ENCODE data around the gene GP2.

GP2 gene

GRCh38 chr16:20344611-20345010 lies 17.3 kb upstream of the GP2 start:
- H3K18ac ChIP-seq (ENCODE audit: low read depth in 1 of 2, low read length in 2 of 2), result no peak overlapping the region
- H3K9ac ChIP-seq (ENCODE audit: low read length), result no peak overlapping the region
- H3K27me3 ChIP-seq (ENCODE audit: control insufficient read depth in 1 of 2, insufficient read depth in 1 of 2, low read length in 2 of 2), result peaks cover 0 to 7% of the 10 kb centered on the region in 2 experiments
- no peak overlapping the region for H3K14ac ChIP-seq (ENCODE audit: low read length in 2 of 2)
- H3K23ac ChIP-seq (ENCODE audit: low read length in 2 of 2), result no peak overlapping the region
- H2AFZ ChIP-seq (ENCODE audit: low read depth, low read length), result no peak overlapping the region
- H3K4ac ChIP-seq (ENCODE audit: low read depth in 1 of 2, low read length in 2 of 2), result no peak overlapping the region
- 83% methylated on average over 5 of the region's 5 CpGs for WGBS
- H2BK120ac ChIP-seq (ENCODE audit: low read depth, low read length), result no peak overlapping the region
- no peak for DNase-seq
- no peaks in the 10 kb centered on the region for H3K4me1 ChIP-seq (ENCODE audit: control insufficient read depth, insufficient read depth, low read depth, low read length)
- no peak overlapping the region for H2BK5ac ChIP-seq (ENCODE audit: low read depth, low read length, poor library complexity, severe bottlenecking)
- no peak overlapping the region for H3K4me3 ChIP-seq (ENCODE audit: insufficient read depth in 1 of 2, low read depth in 1 of 2, low read length in 2 of 2)
- no peak overlapping the region for H3K27ac ChIP-seq (ENCODE audit: low read length, poor library complexity, severe bottlenecking)
- H3K4me2 ChIP-seq (ENCODE audit: low read length, poor library complexity, severe bottlenecking), result no peak overlapping the region
- H4K91ac ChIP-seq (ENCODE audit: low read length), result no peak overlapping the region
- no peak overlapping the region for H2AK5ac ChIP-seq (ENCODE audit: low read length, severe bottlenecking)
- H3K36me3 ChIP-seq (ENCODE audit: control insufficient read depth in 1 of 2, insufficient read depth in 2 of 2, low read depth in 1 of 2, low read length in 2 of 2), result no peaks in the 10 kb centered on the region
- no peak overlapping the region for H2BK15ac ChIP-seq (ENCODE audit: low read depth, poor library complexity, severe bottlenecking)
- H3K79me1 ChIP-seq (replicated peaks; ENCODE audit: low read length, poor library complexity, severe bottlenecking), result no peaks in the 10 kb centered on the region
- no peaks in the 10 kb centered on the region for H3K9me3 ChIP-seq (ENCODE audit: control insufficient read depth, low read length)
- H2BK12ac ChIP-seq (ENCODE audit: low read length in 2 of 2), result no peak overlapping the region
- H4K8ac ChIP-seq (ENCODE audit: low read length), result no peak overlapping the region

GRCh38 chr16:20339744-20340143 lies 12.4 kb upstream of the GP2 start:
- Histone ChIP-seq H3K36me3 (ENCODE audit: control insufficient read depth in 1 of 2, insufficient read depth in 2 of 2, low read depth in 1 of 2, low read length in 2 of 2) (no peaks in the 10 kb centered on the region), H3K4me2 (ENCODE audit: low read length, poor library complexity, severe bottlenecking) (no peak overlapping the region), H4K91ac (ENCODE audit: low read length) (no peak overlapping the region), H3K14ac (ENCODE audit: low read length in 2 of 2) (no peak overlapping the region), H4K8ac (ENCODE audit: low read length) (no peak overlapping the region), H3K4me3 (ENCODE audit: insufficient read depth in 1 of 2, low read depth in 1 of 2, low read length in 2 of 2) (no peak overlapping the region), H3K23ac (ENCODE audit: low read length in 2 of 2) (no peak overlapping the region), H3K27ac (ENCODE audit: low read length, poor library complexity, severe bottlenecking) (no peak overlapping the region), H2BK15ac (ENCODE audit: low read depth, poor library complexity, severe bottlenecking) (no peak overlapping the region), H3K9me3 (ENCODE audit: control insufficient read depth, low read length) (no peaks in the 10 kb centered on the region), H3K27me3 (ENCODE audit: control insufficient read depth in 1 of 2, insufficient read depth in 1 of 2, low read length in 2 of 2) (peaks cover 0 to 13% of the 10 kb centered on the region in 2 experiments), H3K79me1 (replicated peaks; ENCODE audit: low read length, poor library complexity, severe bottlenecking) (no peaks in the 10 kb centered on the region), H2BK12ac (ENCODE audit: low read length in 2 of 2) (no peak overlapping the region), H2BK120ac (ENCODE audit: low read depth, low read length) (no peak overlapping the region), H3K18ac (ENCODE audit: low read depth in 1 of 2, low read length in 2 of 2) (no peak overlapping the region), H3K9ac (ENCODE audit: low read length) (no peak overlapping the region), H2AFZ (ENCODE audit: low read depth, low read length) (no peak overlapping the region), H3K4ac (ENCODE audit: low read depth in 1 of 2, low read length in 2 of 2) (no peak overlapping the region), H2BK5ac (ENCODE audit: low read depth, low read length, poor library complexity, severe bottlenecking) (no peak overlapping the region), H2AK5ac (ENCODE audit: low read length, severe bottlenecking) (no peak overlapping the region), H3K4me1 (ENCODE audit: control insufficient read depth, insufficient read depth, low read depth, low read length) (no peaks in the 10 kb centered on the region)
- DNase-seq, result no peak
- WGBS, result 83% methylated on average over 3 of the region's 3 CpGs

DNA sequence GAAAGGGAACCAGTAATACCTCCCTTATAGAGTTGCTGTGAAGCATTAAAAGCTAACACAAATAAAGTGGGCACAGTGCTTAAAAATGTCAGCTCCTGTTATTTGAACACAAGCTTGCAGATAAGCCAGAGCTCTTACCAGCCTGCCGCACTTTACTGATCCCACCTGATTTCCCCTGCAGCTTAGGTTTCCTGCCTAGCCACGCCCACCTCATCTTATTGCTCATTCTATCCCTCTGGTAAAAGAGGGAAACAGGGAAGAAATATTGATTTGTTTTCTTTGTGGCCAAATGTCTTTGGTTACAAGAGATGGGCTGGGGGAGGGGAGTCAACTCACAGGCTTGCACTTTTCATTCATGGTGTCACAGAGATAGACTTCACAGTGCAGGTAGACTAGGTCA lies 9.6 kb upstream of the GP2 start:
- no peaks in the 10 kb centered on the region for H3K36me3 ChIP-seq (ENCODE audit: control insufficient read depth in 1 of 2, insufficient read depth in 2 of 2, low read depth in 1 of 2, low read length in 2 of 2)
- H2AFZ ChIP-seq (ENCODE audit: low read depth, low read length), result no peak overlapping the region
- H3K27me3 ChIP-seq (ENCODE audit: control insufficient read depth in 1 of 2, insufficient read depth in 1 of 2, low read length in 2 of 2), result peaks cover 0 to 13% of the 10 kb centered on the region in 2 experiments
- no peak overlapping the region for H4K8ac ChIP-seq (ENCODE audit: low read length)
- H3K9me3 ChIP-seq (ENCODE audit: control insufficient read depth, low read length), result no peaks in the 10 kb centered on the region
- no peak overlapping the region for H3K27ac ChIP-seq (ENCODE audit: low read length, poor library complexity, severe bottlenecking)
- H2BK15ac ChIP-seq (ENCODE audit: low read depth, poor library complexity, severe bottlenecking), result no peak overlapping the region
- no peak for DNase-seq
- no peak overlapping the region for H3K4ac ChIP-seq (ENCODE audit: low read depth in 1 of 2, low read length in 2 of 2)
- H3K79me1 ChIP-seq (replicated peaks; ENCODE audit: low read length, poor library complexity, severe bottlenecking), result no peaks in the 10 kb centered on the region
- no peak overlapping the region for H2BK12ac ChIP-seq (ENCODE audit: low read length in 2 of 2)
- H3K4me1 ChIP-seq (ENCODE audit: control insufficient read depth, insufficient read depth, low read depth, low read length), result peaks cover 2% of the 10 kb centered on the region
- H2BK120ac ChIP-seq (ENCODE audit: low read depth, low read length), result no peak overlapping the region
- H3K4me2 ChIP-seq (ENCODE audit: low read length, poor library complexity, severe bottlenecking), result no peak overlapping the region
- H3K23ac ChIP-seq (ENCODE audit: low read length in 2 of 2), result no peak overlapping the region
- no peak overlapping the region for H3K14ac ChIP-seq (ENCODE audit: low read length in 2 of 2)
- no peak overlapping the region for H2AK5ac ChIP-seq (ENCODE audit: low read length, severe bottlenecking)
- no peak overlapping the region for H2BK5ac ChIP-seq (ENCODE audit: low read depth, low read length, poor library complexity, severe bottlenecking)
- H4K91ac ChIP-seq (ENCODE audit: low read length), result no peak overlapping the region
- no peak overlapping the region for H3K18ac ChIP-seq (ENCODE audit: low read depth in 1 of 2, low read length in 2 of 2)
- 20% methylated on average over 1 of the region's 2 CpGs for WGBS
- H3K4me3 ChIP-seq (ENCODE audit: insufficient read depth in 1 of 2, low read depth in 1 of 2, low read length in 2 of 2), result no peak overlapping the region
- no peak overlapping the region for H3K9ac ChIP-seq (ENCODE audit: low read length)

DNA sequence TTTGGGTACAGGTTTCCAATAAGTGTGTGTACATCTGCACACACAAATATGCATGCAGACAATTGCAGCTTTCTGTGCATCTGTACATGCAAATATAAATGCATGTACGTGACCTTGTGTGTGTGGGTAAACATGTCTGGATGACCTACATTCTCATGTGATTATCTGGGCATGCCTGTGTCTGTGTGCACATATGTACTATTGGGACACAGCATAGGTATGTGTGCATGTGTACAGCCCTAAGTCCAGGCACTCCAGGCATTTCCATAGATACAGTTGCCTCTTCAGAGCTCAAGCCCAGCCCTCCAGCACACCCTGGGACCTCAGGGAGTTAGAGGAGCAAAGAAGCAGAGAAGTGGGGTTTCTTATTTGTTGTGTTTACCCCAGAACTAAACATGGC lies 7.1 kb upstream of the GP2 start:
- Histone ChIP-seq H4K8ac (ENCODE audit: low read length) (no peak overlapping the region), H2BK120ac (ENCODE audit: low read depth, low read length) (no peak overlapping the region), H2BK5ac (ENCODE audit: low read depth, low read length, poor library complexity, severe bottlenecking) (no peak overlapping the region), H2BK15ac (ENCODE audit: low read depth, poor library complexity, severe bottlenecking) (no peak overlapping the region), H3K4ac (ENCODE audit: low read depth in 1 of 2, low read length in 2 of 2) (no peak overlapping the region), H3K27me3 (ENCODE audit: control insufficient read depth in 1 of 2, insufficient read depth in 1 of 2, low read length in 2 of 2) (peaks cover 0 to 13% of the 10 kb centered on the region in 2 experiments), H3K14ac (ENCODE audit: low read length in 2 of 2) (no peak overlapping the region), H3K9me3 (ENCODE audit: control insufficient read depth, low read length) (no peaks in the 10 kb centered on the region), H3K9ac (ENCODE audit: low read length) (no peak overlapping the region), H3K27ac (ENCODE audit: low read length, poor library complexity, severe bottlenecking) (no peak overlapping the region), H3K36me3 (ENCODE audit: control insufficient read depth in 1 of 2, insufficient read depth in 2 of 2, low read depth in 1 of 2, low read length in 2 of 2) (no peaks in the 10 kb centered on the region), H3K4me1 (ENCODE audit: control insufficient read depth, insufficient read depth, low read depth, low read length) (peaks cover 2% of the 10 kb centered on the region), H2BK12ac (ENCODE audit: low read length in 2 of 2) (no peak overlapping the region), H4K91ac (ENCODE audit: low read length) (no peak overlapping the region), H3K18ac (ENCODE audit: low read depth in 1 of 2, low read length in 2 of 2) (no peak overlapping the region), H3K79me1 (replicated peaks; ENCODE audit: low read length, poor library complexity, severe bottlenecking) (no peaks in the 10 kb centered on the region), H2AFZ (ENCODE audit: low read depth, low read length) (no peak overlapping the region), H2AK5ac (ENCODE audit: low read length, severe bottlenecking) (no peak overlapping the region), H3K4me2 (ENCODE audit: low read length, poor library complexity, severe bottlenecking) (no peak overlapping the region), H3K23ac (ENCODE audit: low read length in 2 of 2) (no peak overlapping the region), H3K4me3 (ENCODE audit: insufficient read depth in 1 of 2, low read depth in 1 of 2, low read length in 2 of 2) (no peak overlapping the region)
- DNase-seq, result no peak
- 32% methylated on average over 1 of the region's 1 CpG for WGBS
